H9 (cell line): Measurements from ENCODE around the gene CYFIP1. TPM values are rescaled to one million over a fixed set of nuclear protein-coding genes. Genes with fewer than 3 reads are reported as not detected.

Experiments
- DNase-seq: peaks from one replicate; pipeline ENCODE4 v3.0.0-alpha.2; 2017
- H2AFZ ChIP-seq: one replicate; pipeline ENCODE4 v1.6.1; 2013; ENCODE audit warnings: mild to moderate bottlenecking, low read length, control low read depth, moderate library complexity
- H2AK5ac ChIP-seq: 2 replicates; pipeline ENCODE4 v1.6.1; 2013; ENCODE audit warnings: low read length, control low read depth, mixed read lengths; ENCODE audit not compliant: insufficient read length
- H2BK120ac ChIP-seq: one replicate; pipeline ENCODE4 v1.6.1; 2013; ENCODE audit warnings: low read depth, mild to moderate bottlenecking, low read length, control low read depth, inconsistent platforms; ENCODE audit not compliant: poor library complexity, severe bottlenecking
- H2BK12ac ChIP-seq: 2 replicates; pipeline ENCODE4 v1.6.1; 2013; ENCODE audit warnings: low read length, control low read depth, mixed read lengths, low read depth; ENCODE audit not compliant: insufficient read length
- H2BK15ac ChIP-seq: 2 replicates; pipeline ENCODE4 v1.6.1; 2013; ENCODE audit warnings: low read depth, low read length, control low read depth
- H2BK20ac ChIP-seq: one replicate; pipeline ENCODE4 v1.6.1; 2013; ENCODE audit warnings: low read depth, mild to moderate bottlenecking, low read length, control low read depth, inconsistent platforms; ENCODE audit not compliant: poor library complexity, severe bottlenecking
- H2BK5ac ChIP-seq: 2 replicates; pipeline ENCODE4 v1.6.1; 2013; ENCODE audit warnings: low read length, control low read depth, mixed read lengths; ENCODE audit not compliant: insufficient read length
- H3K14ac ChIP-seq: 2 replicates; pipeline ENCODE4 v1.6.1; 2013; ENCODE audit warnings: low read length, control low read depth; ENCODE audit not compliant: insufficient read depth
- H3K18ac ChIP-seq: 2 replicates; pipeline ENCODE4 v1.6.1; 2013; ENCODE audit warnings: low read depth, mild to moderate bottlenecking, mixed read lengths, low read length, control low read depth; ENCODE audit not compliant: insufficient read length
- H3K23ac ChIP-seq: 2 replicates; pipeline ENCODE4 v1.6.1; 2013; ENCODE audit warnings: low read length, control low read depth, mixed read lengths, low read depth; ENCODE audit not compliant: insufficient read length
- H3K23me2 ChIP-seq: 2 replicates; pipeline ENCODE4 v1.6.1; 2013; ENCODE audit warnings: low read depth, mild to moderate bottlenecking, mixed read lengths, low read length, control low read depth; ENCODE audit not compliant: insufficient read length, poor library complexity, severe bottlenecking
- H3K27ac ChIP-seq: 2 replicates; pipeline ENCODE4 v1.5.1; 2013; ENCODE audit warnings: low read length, control low read depth, mixed read lengths, low read depth; ENCODE audit not compliant: insufficient read length
- H3K27me3 ChIP-seq: 2 replicates; pipeline ENCODE4 v1.6.1; 2013; ENCODE audit warnings: low read length, control low read depth, inconsistent platforms; ENCODE audit not compliant: insufficient read depth
- H3K4ac ChIP-seq: 2 replicates; pipeline ENCODE4 v1.6.1; 2013; ENCODE audit warnings: low read depth, mild to moderate bottlenecking, control low read depth, inconsistent platforms, low read length, moderate library complexity
- H3K4me1 ChIP-seq: 2 replicates; pipeline ENCODE4 v1.6.1; 2013; ENCODE audit warnings: low read length, control low read depth, inconsistent platforms; ENCODE audit not compliant: insufficient read depth
- H3K4me2 ChIP-seq: 2 replicates; pipeline ENCODE4 v1.6.1; 2013; ENCODE audit warnings: low read length, control low read depth, mixed read lengths; ENCODE audit not compliant: insufficient read length, insufficient read depth
- H3K56ac ChIP-seq: 2 replicates; pipeline ENCODE4 v1.6.1; 2013; ENCODE audit warnings: low read depth, mild to moderate bottlenecking, mixed read lengths, low read length, control low read depth; ENCODE audit not compliant: insufficient read length
- H3K79me1 ChIP-seq: 2 replicates; pipeline ENCODE4 v1.6.1; 2013; ENCODE audit warnings: low read depth, mild to moderate bottlenecking, moderate library complexity, low read length, control low read depth, inconsistent platforms; ENCODE audit not compliant: insufficient read depth, poor library complexity, severe bottlenecking
- H3K79me2 ChIP-seq: 2 replicates; pipeline ENCODE4 v1.6.1; 2013; ENCODE audit warnings: low read length, control low read depth, inconsistent platforms; ENCODE audit not compliant: insufficient read depth
- H3K9ac ChIP-seq: 2 replicates; pipeline ENCODE4 v1.6.1; 2013; ENCODE audit warnings: low read length, control low read depth, mixed read lengths; ENCODE audit not compliant: insufficient read length; ENCODE audit errors: extremely low read depth
- H3K9me3 ChIP-seq: one replicate; pipeline ENCODE4 v1.6.1; 2013; ENCODE audit warnings: low read depth, low read length, inconsistent platforms; ENCODE audit not compliant: control insufficient read depth
- H3T11ph ChIP-seq: one replicate; pipeline ENCODE4 v1.6.1; 2013; ENCODE audit warnings: mild to moderate bottlenecking, low read length, control low read depth, inconsistent platforms
- H4K20me1 ChIP-seq: one replicate; pipeline ENCODE4 v1.6.1; 2013; ENCODE audit not compliant: control insufficient read depth, insufficient read length, insufficient read depth
- H4K5ac ChIP-seq: 2 replicates; pipeline ENCODE4 v1.6.1; 2013; ENCODE audit warnings: low read depth, mild to moderate bottlenecking, mixed read lengths, low read length, control low read depth; ENCODE audit not compliant: insufficient read length
- H4K8ac ChIP-seq: replicated peaks from 2 replicates; pipeline ENCODE4 v1.6.1; 2013; ENCODE audit warnings: low read length, control low read depth, mixed read lengths, low read depth; ENCODE audit not compliant: insufficient read length
- H4K91ac ChIP-seq: 2 replicates; pipeline ENCODE4 v1.6.1; 2013; ENCODE audit warnings: low read depth, mild to moderate bottlenecking, moderate library complexity, mixed read lengths, low read length, control low read depth; ENCODE audit not compliant: insufficient read length
- H3K27ac Mint-ChIP-seq, 3 experiments: 2 replicates in 2 of 3; 3 replicates in 1 of 3; pipeline ENCODE4 v1.8.0; 2020 to 2021; ENCODE audit warnings: mixed read lengths in 3 of 3, mild to moderate bottlenecking in 1 of 3, moderate library complexity in 1 of 3
- H3K27me3 Mint-ChIP-seq: 2 replicates; pipeline ENCODE4 v1.8.0; 2021; ENCODE audit warnings: low read depth, mild to moderate bottlenecking, moderate library complexity, mixed read lengths
- H3K36me3 Mint-ChIP-seq, 3 experiments: 2 replicates in 2 of 3; 3 replicates in 1 of 3; pipeline ENCODE4 v1.8.0; 2020 to 2021; ENCODE audit warnings: low read depth in 3 of 3, mixed read lengths in 3 of 3; ENCODE audit not compliant: insufficient read depth in 1 of 3
- H3K4me1 Mint-ChIP-seq, 2 experiments: 2 replicates each; pipeline ENCODE4 v1.8.0; 2020; ENCODE audit warnings: mixed read lengths in 2 of 2
- H3K4me3 Mint-ChIP-seq, 2 experiments: 2 replicates in 1 of 2; 3 replicates in 1 of 2; pipeline ENCODE4 v1.8.0; 2020 to 2021; ENCODE audit warnings: mild to moderate bottlenecking in 2 of 2, mixed read lengths in 2 of 2, moderate library complexity in 1 of 2
- H3K9me3 Mint-ChIP-seq, 2 experiments: 2 replicates in 1 of 2; 3 replicates in 1 of 2; pipeline ENCODE4 v1.8.0; 2020; ENCODE audit warnings: mild to moderate bottlenecking in 2 of 2, mixed read lengths in 2 of 2, moderate library complexity in 1 of 2
- CTCF ChIP-seq: fragments of 200-600 bp; sonication (generic); conservative IDR thresholded peaks from 3 replicates; pipeline ENCODE4 v1.8.0; 2021; ENCODE audit warnings: antibody characterized with exemption, mild to moderate bottlenecking
- WGBS: extraction: QIAGEN DNeasy Blood & Tissue Kit; methylation state at CpG from one replicate; pipeline ENCODE4 v1.1.7; 2013; ENCODE audit warnings: missing lambda C conversion rate, low lambda C conversion rate, mixed read lengths; ENCODE audit not compliant: insufficient read length; ENCODE audit errors: extremely low coverage; 5-methylcytosine and 5-hydroxymethylcytosine counted together
- total RNA-seq: library from RNA; stranded (reverse); gene quantifications from 2 replicates; pipeline ENCODE4 v1.2.1, GENCODE V29; 2021

Gene CYFIP1
- total RNA-seq, 1 experiment from 2014 or later, result 71.2 TPM

- no peaks in the 10 kb centered on the region for H3K9me3 ChIP-seq
- H3K27ac Mint-ChIP-seq, result no peak overlapping the region
- no peak for TF ChIP-seq CTCF
- H3K23ac ChIP-seq, result no peak overlapping the region
- H3K4ac ChIP-seq, result no peak overlapping the region
- no peak overlapping the region for H3K56ac ChIP-seq
- no peak overlapping the region for H2BK20ac ChIP-seq
- peaks cover 6% of the 10 kb centered on the region for H3K79me1 ChIP-seq
- H3K27me3 ChIP-seq, result no peaks in the 10 kb centered on the region
- H3K36me3 Mint-ChIP-seq, result peaks cover 51 to 95% (median 75%) of the 10 kb centered on the region in 3 experiments
- H3K27ac ChIP-seq, result no peak overlapping the region
- no peak overlapping the region for H3K4me2 ChIP-seq
- no peaks in the 10 kb centered on the region for H4K20me1 ChIP-seq
- H2BK5ac ChIP-seq, result no peak overlapping the region
- no peak overlapping the region for H2BK120ac ChIP-seq
- no peaks in the 10 kb centered on the region for H3K9me3 Mint-ChIP-seq
- WGBS, result no CpG with 5 or more reads among the region's 6 CpGs
- no peak overlapping the region for H4K5ac ChIP-seq
- peaks cover 2% of the 10 kb centered on the region; the same call in 1 of the 2 replicates for H3K79me2 ChIP-seq
- no peaks in the 10 kb centered on the region; the same call in 1 of the 2 replicates for H3K4me1 ChIP-seq
- no peak overlapping the region for H2BK15ac ChIP-seq
- no peak overlapping the region for H3T11ph ChIP-seq
- H2BK12ac ChIP-seq, result no peak overlapping the region
- no peak overlapping the region for H3K14ac ChIP-seq
- no peak overlapping the region for H2AFZ ChIP-seq
- no peaks in the 10 kb centered on the region for H3K23me2 ChIP-seq
- H3K4me3 Mint-ChIP-seq, result no peak overlapping the region
- DNase-seq, result no peak
- no peak overlapping the region for H4K91ac ChIP-seq
- no peak overlapping the region for H3K9ac ChIP-seq
- no peak overlapping the region for H2AK5ac ChIP-seq
- H3K18ac ChIP-seq, result no peak overlapping the region
- H3K4me1 Mint-ChIP-seq, result peaks cover 7 to 11% of the 10 kb centered on the region in 2 experiments
- no peaks in the 10 kb centered on the region for H3K27me3 Mint-ChIP-seq
- no peak overlapping the region for H4K8ac ChIP-seq
Measured at GRCh38 chr15:22867886-22868285, 112.3 kb downstream of the CYFIP1 start.
